ENCODE data around the gene ASXL3.

Gene ASXL3

DNA sequence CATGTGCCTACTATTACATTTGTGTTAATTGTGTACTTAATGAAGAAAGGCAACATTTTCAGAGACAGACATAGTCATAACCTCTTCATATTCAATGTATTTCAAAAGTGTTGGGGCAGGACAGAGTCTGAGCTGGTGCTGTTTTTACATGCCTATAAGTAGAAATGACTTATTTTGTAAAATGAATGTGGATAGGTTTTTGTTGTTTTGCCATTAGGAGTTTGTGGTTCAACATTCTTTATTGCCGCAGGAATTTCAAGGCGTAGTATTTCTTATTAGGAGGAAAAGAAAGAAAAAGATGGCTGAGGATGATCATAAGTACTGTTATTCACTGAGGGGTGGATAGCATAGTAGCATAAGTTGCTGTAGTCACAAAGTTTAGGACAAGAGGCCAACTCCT is 21.2 kb upstream of the ASXL3 start:
- H3K27ac ChIP-seq: no peak overlapping the region
- no peak for DNase-seq (ENCODE audit: low spot score)
- ChIA-PET POLR2A (ENCODE audit: low non-redundant PET) (no interaction called here), CTCF (no interaction called here)
- TF ChIP-seq, protein P1, sequence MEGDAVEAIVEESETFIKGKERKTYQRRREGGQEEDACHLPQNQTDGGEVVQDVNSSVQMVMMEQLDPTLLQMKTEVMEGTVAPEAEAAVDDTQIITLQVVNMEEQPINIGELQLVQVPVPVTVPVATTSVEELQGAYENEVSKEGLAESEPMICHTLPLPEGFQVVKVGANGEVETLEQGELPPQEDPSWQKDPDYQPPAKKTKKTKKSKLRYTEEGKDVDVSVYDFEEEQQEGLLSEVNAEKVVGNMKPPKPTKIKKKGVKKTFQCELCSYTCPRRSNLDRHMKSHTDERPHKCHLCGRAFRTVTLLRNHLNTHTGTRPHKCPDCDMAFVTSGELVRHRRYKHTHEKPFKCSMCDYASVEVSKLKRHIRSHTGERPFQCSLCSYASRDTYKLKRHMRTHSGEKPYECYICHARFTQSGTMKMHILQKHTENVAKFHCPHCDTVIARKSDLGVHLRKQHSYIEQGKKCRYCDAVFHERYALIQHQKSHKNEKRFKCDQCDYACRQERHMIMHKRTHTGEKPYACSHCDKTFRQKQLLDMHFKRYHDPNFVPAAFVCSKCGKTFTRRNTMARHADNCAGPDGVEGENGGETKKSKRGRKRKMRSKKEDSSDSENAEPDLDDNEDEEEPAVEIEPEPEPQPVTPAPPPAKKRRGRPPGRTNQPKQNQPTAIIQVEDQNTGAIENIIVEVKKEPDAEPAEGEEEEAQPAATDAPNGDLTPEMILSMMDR (conservative IDR thresholded peaks at IDR 0.05; ENCODE audit: low read depth): no peak

GRCh38 chr18:33557706-33558105 is 20.3 kb upstream of the ASXL3 start:
- no peak overlapping the region for H3K27ac ChIP-seq
- CTCF ChIA-PET: no interaction called here
- POLR2A ChIA-PET (ENCODE audit: low non-redundant PET): no interaction called here
- TF ChIP-seq, protein P1 (conservative IDR thresholded peaks at IDR 0.05; ENCODE audit: low read depth): no peak
- no peak for DNase-seq (ENCODE audit: low spot score)

DNA sequence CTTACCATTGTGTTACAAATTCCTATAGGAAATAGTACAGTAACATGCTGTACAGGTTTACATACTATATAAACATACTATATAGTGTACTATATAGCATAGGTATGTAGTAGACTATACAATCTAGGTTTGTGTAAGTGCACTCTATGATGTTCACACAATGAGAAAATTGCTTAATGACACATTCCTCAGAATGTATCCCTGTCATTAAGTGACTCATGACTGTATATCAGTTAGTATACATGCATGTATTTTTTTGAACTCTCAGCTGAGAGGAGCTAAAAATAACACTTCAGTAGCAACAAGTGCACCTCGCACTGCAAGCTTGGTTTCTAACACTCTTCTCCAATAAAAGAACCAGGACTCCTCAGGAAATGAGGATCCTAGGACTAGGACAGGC is 19.5 kb upstream of the ASXL3 start:
- H3K27ac ChIP-seq: no peak overlapping the region
- POLR2A ChIA-PET (ENCODE audit: low non-redundant PET): no interaction called here
- CTCF ChIA-PET: no interaction called here

DNA sequence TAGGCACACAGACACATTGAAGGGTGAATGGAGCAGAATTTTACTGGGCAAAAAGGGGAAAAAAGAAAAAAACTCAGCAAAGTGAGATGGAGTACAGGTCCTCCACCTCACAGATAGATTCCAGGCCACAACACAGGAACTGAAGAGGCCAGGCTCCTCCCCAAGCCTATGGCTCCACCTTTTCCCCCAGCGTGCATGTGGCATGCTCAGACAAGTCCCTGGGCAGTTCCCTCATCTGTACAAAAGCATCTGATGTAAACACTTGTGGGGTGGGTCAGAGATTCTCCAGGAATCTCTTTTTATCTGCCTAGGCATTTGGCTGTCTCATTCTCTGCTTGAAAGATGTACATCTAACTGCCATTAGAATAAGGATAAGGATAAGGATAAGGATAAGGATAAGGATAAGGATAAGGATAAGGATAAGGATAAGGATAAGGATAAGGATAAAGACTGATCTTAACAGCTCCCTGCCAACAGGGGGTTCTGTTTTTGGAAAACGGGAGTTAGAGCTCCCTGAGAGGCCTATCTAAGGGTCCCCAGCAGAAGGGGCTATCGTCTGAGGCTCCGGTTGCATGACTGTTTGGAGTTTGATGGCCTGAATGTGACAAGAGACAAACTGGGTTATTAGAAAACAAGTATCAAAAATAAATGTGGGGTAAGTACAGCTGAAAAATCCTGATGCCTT is 17.2 kb upstream of the ASXL3 start:
- H3K27ac ChIP-seq: no peak overlapping the region
- TF ChIP-seq, protein P1 (conservative IDR thresholded peaks at IDR 0.05; ENCODE audit: low read depth): no peak
- no peak for DNase-seq (ENCODE audit: low spot score)
- CTCF ChIA-PET: no interaction called here
- POLR2A ChIA-PET (ENCODE audit: low non-redundant PET): no interaction called here

More for the DNA sequence above, 19.5 kb upstream of the ASXL3 start:
- TF ChIP-seq, protein P1 (conservative IDR thresholded peaks at IDR 0.05; ENCODE audit: low read depth): no peak
- DNase-seq (ENCODE audit: low spot score): no peak

- TF ChIP-seq, protein P1 (conservative IDR thresholded peaks at IDR 0.05; ENCODE audit: low read depth): no peak
- ChIA-PET CTCF (no interaction called here), POLR2A (ENCODE audit: low non-redundant PET) (no interaction called here)
- DNase-seq (ENCODE audit: low spot score): no peak
- no peak overlapping the region for H3K27ac ChIP-seq
Measured at GRCh38 chr18:33562741-33563140, 15.3 kb upstream of the ASXL3 start.

DNA sequence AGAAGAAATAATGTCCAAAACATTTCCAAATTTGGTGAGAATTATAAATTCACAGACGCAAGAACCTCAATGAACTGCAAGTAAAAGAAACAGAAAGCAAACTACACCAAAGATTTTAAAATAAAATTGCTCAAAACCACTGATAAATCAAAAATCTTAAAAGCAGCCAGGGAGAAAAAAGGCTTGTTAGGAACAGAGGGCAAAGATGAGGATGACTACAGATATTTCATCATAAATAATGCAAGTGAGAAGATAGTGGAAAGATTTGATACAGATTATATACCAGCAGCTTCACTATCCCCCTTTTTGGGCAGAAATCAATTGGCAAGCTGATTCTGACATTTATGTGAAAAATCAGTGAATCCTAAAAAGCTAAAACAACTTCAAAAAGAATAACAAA is 10.3 kb upstream of the ASXL3 start:
- ChIA-PET CTCF (no interaction called here), POLR2A (ENCODE audit: low non-redundant PET) (no interaction called here)
- no peak for DNase-seq (ENCODE audit: low spot score)
- TF ChIP-seq, protein P1 (conservative IDR thresholded peaks at IDR 0.05; ENCODE audit: low read depth): no peak
- H3K27ac ChIP-seq: no peak overlapping the region

Data from RWPE1 (cell line).